Measurements from ENCODE around the gene SLC17A7. TPM values are rescaled to one million over a fixed set of nuclear protein-coding genes. Genes with fewer than 3 reads are reported as not detected.

SLC17A7 gene
- total and polyA plus RNA-seq, 9 of the 15 experiments (the other 6 are each of a cell fraction or from before 2014, with no cell fraction given): 1.1 to 15.7 (median 2.4) TPM

DNA sequence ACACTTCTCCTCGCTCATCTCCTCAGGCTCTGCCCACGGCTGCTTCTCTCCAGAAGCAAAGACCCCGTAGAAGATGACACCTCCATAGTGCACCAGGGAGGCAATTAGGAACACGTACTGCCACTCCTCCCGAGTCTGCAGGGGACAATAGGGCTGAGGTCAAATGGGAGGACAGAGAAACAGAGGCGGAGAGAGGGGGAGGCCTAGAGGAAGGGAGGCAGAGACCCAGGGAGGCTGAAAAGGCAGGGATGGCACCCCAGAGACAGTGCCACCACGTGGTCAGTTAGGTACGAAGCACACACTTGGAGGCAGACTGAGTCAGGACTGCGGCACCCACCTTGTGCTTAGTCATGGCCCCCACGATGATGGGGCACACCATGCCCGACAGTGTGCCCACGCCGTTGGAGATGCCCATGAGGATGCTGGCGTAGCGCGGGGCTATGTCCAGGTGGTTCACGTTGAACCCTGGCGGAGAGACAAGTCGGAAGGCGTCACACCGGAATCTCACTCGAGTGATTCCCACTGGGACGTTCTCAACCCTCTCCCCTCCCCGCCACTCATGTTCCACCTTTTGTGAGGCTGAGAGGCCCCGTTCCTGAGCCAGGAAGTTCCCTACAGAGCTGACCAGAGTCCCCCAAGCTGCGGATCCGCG lies 10.5 kb downstream of the SLC17A7 start (continued):
- TF ChIP-seq POLR2B (IDR thresholded peaks at IDR 0.05; ENCODE audit: low read depth, partially characterized antibody) (no peak), ZNF507 (tag; conservative IDR thresholded peaks at IDR 0.05) (no peak), BCOR (IDR thresholded peaks at IDR 0.05) (peak; percentile 74; the same call in 1 of the 2 replicates), FOXP1 (CRISPR knock-in tag; IDR thresholded peaks at IDR 0.05) (peak; percentile 42; the same call in 1 of the 2 replicates), SAFB2 (IDR thresholded peaks at IDR 0.05; ENCODE audit: borderline replicate concordance, low read depth, low read length, severe bottlenecking) (no peak), ZNF551 (CRISPR knock-in tag; IDR thresholded peaks at IDR 0.05) (no peak), MYNN (IDR thresholded peaks at IDR 0.05) (peak; percentile 60; the same call in 1 of the 2 replicates), MYNN (CRISPR knock-in tag; IDR thresholded peaks at IDR 0.05) (no peak), RNF2 (IDR thresholded peaks at IDR 0.05) (no peak), TCF7 (IDR thresholded peaks at IDR 0.05; ENCODE audit: borderline replicate concordance) (no peak), ATF3 (IDR thresholded peaks at IDR 0.05) (0 out of 2 replicates have a peak, but pooled peaks have one; percentile 6), ATF3 (CRISPR knock-in tag; conservative IDR thresholded peaks at IDR 0.05) (no peak), NFYB (IDR thresholded peaks at IDR 0.05; ENCODE audit: extremely low read depth, insufficient read length) (no peak), MECOM (CRISPR knock-in tag; IDR thresholded peaks at IDR 0.05) (0 out of 2 replicates have a peak, but pooled peaks have one; percentile 32), SAFB (IDR thresholded peaks at IDR 0.05; ENCODE audit: borderline replicate concordance, low read depth, low read length) (no peak), RREB1 (CRISPR knock-in tag; IDR thresholded peaks at IDR 0.05) (no peak), SREBF2 (CRISPR knock-in tag; IDR thresholded peaks at IDR 0.05) (no peak), TEAD1 (CRISPR knock-in tag; IDR thresholded peaks at IDR 0.05) (0 out of 4 replicates have a peak, but pooled peaks of 1 of the 2 experiments have one; percentile 20), ZNF699 (CRISPR knock-in tag; IDR thresholded peaks at IDR 0.05; ENCODE audit: insufficient replicate concordance) (no peak), E2F4 (CRISPR knock-in tag; IDR thresholded peaks at IDR 0.05; ENCODE audit: low read depth) (peak; percentile 59), PCBP1 (IDR thresholded peaks at IDR 0.05; ENCODE audit: low read depth, low read length, poor library complexity, severe bottlenecking) (no peak), EHMT2 (IDR thresholded peaks at IDR 0.05) (no peak), ADNP (tag; IDR thresholded peaks at IDR 0.05) (no peak)
